ENCODE measurements around the gene TMEM203.

DNA sequence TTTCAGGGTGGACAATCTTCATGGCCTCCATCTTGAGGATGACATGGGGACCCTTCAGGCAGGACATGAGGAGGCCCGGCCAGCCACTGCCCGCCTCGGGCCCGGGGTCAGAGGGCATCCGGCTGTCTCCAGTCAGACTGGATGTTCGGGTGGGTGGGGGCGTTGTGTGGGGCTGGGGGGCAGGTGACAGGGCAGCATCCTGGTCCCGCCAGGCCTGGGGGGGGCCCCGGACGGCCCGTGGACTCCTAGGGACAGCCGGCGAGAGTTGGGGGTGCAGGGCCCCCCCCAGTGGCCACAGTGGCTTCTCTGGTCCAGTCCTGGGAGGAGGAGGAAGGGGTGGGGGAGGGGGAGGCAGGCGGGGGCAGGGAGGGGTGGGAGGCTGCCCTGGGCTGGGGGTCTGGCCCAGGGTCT, 15.7 kb upstream of the TMEM203 start:
- TF ChIP-seq CTCF (IDR thresholded peaks at IDR 0.05): no peak
- TF ChIP-seq POLR2A (IDR thresholded peaks at IDR 0.05): no peak
